Memory B cell (primary cell): ENCODE measurements around the gene CCDC182.

ENCODE experiments used
- ATAC-seq: fragments of 150-1000 bp; cut with Tn5 transposase; 2 replicates; pipeline ENCODE4 v1.10.0; 2021; ENCODE audit warnings: low read depth, mild to moderate bottlenecking, moderate library complexity
- DNase-seq, 2 donors: peaks; one replicate each; pipeline ENCODE4 v3.0.0; 2022; ENCODE audit warnings: low spot score in 2 of 2
- H3K27ac Mint-ChIP-seq: one replicate; pipeline ENCODE4 v1.8.0; 2022; ENCODE audit warnings: mild to moderate bottlenecking, moderate library complexity, mixed read lengths
- H3K27me3 Mint-ChIP-seq: one replicate; pipeline ENCODE4 v1.8.0; 2022; ENCODE audit warnings: mixed read lengths
- H3K36me3 Mint-ChIP-seq: one replicate; pipeline ENCODE4 v1.8.0; 2022; ENCODE audit warnings: mild to moderate bottlenecking, mixed read lengths
- H3K4me1 Mint-ChIP-seq: one replicate; pipeline ENCODE4 v1.8.0; 2022; ENCODE audit warnings: mixed read lengths
- H3K4me3 Mint-ChIP-seq: one replicate; pipeline ENCODE4 v1.8.0; 2022; ENCODE audit warnings: mild to moderate bottlenecking, moderate library complexity, mixed read lengths
- H3K9me3 Mint-ChIP-seq: one replicate; pipeline ENCODE4 v1.8.0; 2022; ENCODE audit warnings: mixed read lengths

The CCDC182 gene

GRCh38 chr17:57750109-57750871, 5.2 kb upstream of the CCDC182 start:
- H3K4me1 Mint-ChIP-seq, result peaks cover 6% of the 10 kb centered on the region
- DNase-seq (no peak), ATAC-seq (no peak)
- no peaks in the 10 kb centered on the region for H3K36me3 Mint-ChIP-seq
- no peak overlapping the region for H3K27ac Mint-ChIP-seq
- no peak overlapping the region for H3K4me3 Mint-ChIP-seq
- H3K27me3 Mint-ChIP-seq, result peaks cover 9% of the 10 kb centered on the region
- H3K9me3 Mint-ChIP-seq, result no peaks in the 10 kb centered on the region

- Mint-ChIP-seq H3K4me3 (no peak overlapping the region), H3K27me3 (peaks cover 9% of the 10 kb centered on the region), H3K4me1 (peaks cover 9% of the 10 kb centered on the region), H3K27ac (no peak overlapping the region), H3K36me3 (no peaks in the 10 kb centered on the region), H3K9me3 (no peaks in the 10 kb centered on the region)
- no peak for DNase-seq
- no peak for ATAC-seq
Measured at GRCh38 chr17:57749701-57750100, 4.6 kb upstream of the CCDC182 start.

DNA sequence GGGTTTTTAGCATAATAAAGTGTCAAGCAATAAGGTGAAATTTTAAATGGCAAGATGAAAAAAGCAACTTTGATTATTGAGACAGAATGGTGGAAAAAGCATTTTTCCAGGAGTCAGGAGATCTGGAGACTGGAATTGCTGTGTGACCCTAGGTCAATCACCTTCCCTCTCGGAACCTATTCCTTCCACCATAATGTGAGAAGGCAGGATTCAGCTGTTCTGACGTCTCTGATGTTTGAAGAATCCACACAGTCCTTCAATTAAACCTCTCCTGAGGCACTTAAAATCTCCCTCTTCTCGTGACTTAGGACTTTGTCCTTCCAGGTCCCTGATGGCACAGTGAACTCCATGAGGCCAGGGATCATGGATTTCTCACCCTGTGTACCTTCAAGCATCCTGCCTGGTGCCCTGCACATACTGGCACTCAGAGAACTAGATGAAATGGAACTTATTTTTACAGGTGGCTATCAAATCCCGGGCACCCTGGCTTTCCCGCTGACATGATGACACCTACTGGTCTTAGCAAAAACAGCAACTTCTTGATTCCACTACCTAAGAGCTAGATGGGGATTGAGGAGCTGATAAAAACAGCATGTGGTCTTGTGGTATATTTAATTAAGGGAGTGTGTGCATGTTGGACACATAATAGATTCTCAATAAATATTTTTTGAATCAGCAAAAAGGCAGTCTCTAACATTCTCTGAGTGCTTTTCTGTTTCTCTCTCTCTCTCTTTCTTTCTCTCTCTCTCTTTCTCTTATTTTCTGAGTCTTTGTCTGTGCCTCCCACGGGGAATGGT, 2.3 kb upstream of the CCDC182 start:
- Mint-ChIP-seq H3K9me3 (no peaks in the 10 kb centered on the region), H3K4me1 (peaks cover 20% of the 10 kb centered on the region), H3K27me3 (peaks cover 13% of the 10 kb centered on the region), H3K4me3 (no peak overlapping the region), H3K36me3 (no peaks in the 10 kb centered on the region), H3K27ac (no peak overlapping the region)
- DNase-seq, result peak; percentile 24 to 47
- peak; percentile 54 for ATAC-seq

DNA sequence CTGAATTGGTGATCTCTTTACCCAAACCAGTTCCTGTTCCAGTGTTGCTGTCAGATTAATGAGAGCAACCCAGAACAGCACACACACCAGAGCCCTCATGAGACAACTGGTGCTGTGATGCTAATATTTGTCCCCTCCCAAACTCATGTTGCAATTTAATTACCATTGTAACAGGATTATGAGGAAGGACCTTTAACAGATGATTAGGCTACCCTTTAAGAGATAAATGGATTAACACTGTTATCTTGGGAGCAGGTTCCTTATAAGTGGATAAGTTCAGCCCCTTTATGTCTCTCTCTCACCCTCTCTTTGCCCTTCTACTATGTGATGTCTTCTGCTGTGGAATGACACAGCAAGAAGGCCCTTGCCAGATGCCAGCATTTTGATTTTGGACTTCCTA, 1.1 kb upstream of the CCDC182 start:
- peak overlapping the region; percentile 11 for H3K27ac Mint-ChIP-seq
- no peaks in the 10 kb centered on the region for H3K9me3 Mint-ChIP-seq
- peaks cover 13% of the 10 kb centered on the region for H3K27me3 Mint-ChIP-seq
- H3K4me1 Mint-ChIP-seq, result peaks cover 20% of the 10 kb centered on the region
- H3K36me3 Mint-ChIP-seq, result no peaks in the 10 kb centered on the region
- H3K4me3 Mint-ChIP-seq, result no peak overlapping the region
- no peak for ATAC-seq
- no peak for DNase-seq

GRCh38 chr17:57744195-57745170, 616 bp downstream of the CCDC182 start:
- Mint-ChIP-seq H3K27ac (no peak overlapping the region), H3K36me3 (no peaks in the 10 kb centered on the region)

GRCh38 chr17:57740235-57740528, 4.9 kb downstream of the CCDC182 start:
- ATAC-seq (no peak), DNase-seq (no peak)
- H3K36me3 Mint-ChIP-seq, result no peaks in the 10 kb centered on the region
- peaks cover 24% of the 10 kb centered on the region for H3K4me1 Mint-ChIP-seq
- no peaks in the 10 kb centered on the region for H3K9me3 Mint-ChIP-seq
- no peak overlapping the region for H3K27ac Mint-ChIP-seq
- H3K4me3 Mint-ChIP-seq, result no peak overlapping the region
- H3K27me3 Mint-ChIP-seq, result peaks cover 4% of the 10 kb centered on the region

More at GRCh38 chr17:57744195-57745170, 616 bp downstream of the CCDC182 start:
- Mint-ChIP-seq H3K9me3 (no peaks in the 10 kb centered on the region), H3K4me1 (peaks cover 23% of the 10 kb centered on the region), H3K4me3 (no peak overlapping the region), H3K27me3 (peaks cover 8% of the 10 kb centered on the region)
- ATAC-seq, result peak; percentile 63
- DNase-seq, result no peak

GRCh38 chr17:57739402-57740234, 5.5 kb downstream of the CCDC182 start:
- Mint-ChIP-seq H3K36me3 (no peaks in the 10 kb centered on the region), H3K4me3 (no peak overlapping the region), H3K27ac (no peak overlapping the region), H3K27me3 (peaks cover 4% of the 10 kb centered on the region), H3K4me1 (peaks cover 25% of the 10 kb centered on the region), H3K9me3 (no peaks in the 10 kb centered on the region)
- DNase-seq (no peak), ATAC-seq (peak; percentile 65)

- Mint-ChIP-seq H3K9me3 (no peaks in the 10 kb centered on the region), H3K4me3 (no peak overlapping the region), H3K27me3 (no peaks in the 10 kb centered on the region), H3K36me3 (no peaks in the 10 kb centered on the region), H3K27ac (no peak overlapping the region), H3K4me1 (peaks cover 15% of the 10 kb centered on the region)
- DNase-seq (no peak), ATAC-seq (no peak)
Measured at GRCh38 chr17:57737450-57737849, 7.6 kb downstream of the CCDC182 start.

DNA sequence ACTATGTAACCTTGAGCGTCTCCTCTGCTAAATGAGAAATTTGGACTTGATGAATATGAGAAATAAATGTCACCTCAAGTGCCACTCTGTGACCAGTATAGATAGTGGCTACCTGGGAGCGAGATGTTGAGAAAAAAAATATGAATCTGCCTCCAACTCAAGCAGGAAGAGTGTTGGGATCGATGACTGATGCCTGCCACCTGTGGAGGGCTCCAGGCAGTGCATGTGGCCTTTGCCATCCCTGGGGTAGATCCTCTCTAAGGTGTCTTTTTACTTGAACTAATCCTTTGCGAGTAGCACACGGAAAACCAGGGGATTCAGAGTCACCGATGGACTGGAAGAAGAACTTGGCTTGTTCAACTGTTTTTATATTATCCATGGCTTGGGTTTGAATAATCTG, 9.4 kb downstream of the CCDC182 start:
- Mint-ChIP-seq H3K36me3 (no peaks in the 10 kb centered on the region), H3K4me3 (no peak overlapping the region), H3K27me3 (no peaks in the 10 kb centered on the region), H3K27ac (no peak overlapping the region), H3K9me3 (no peaks in the 10 kb centered on the region), H3K4me1 (peaks cover 15% of the 10 kb centered on the region)
- ATAC-seq (no peak), DNase-seq (no peak)

- Mint-ChIP-seq H3K27ac (peak overlapping the region; percentile 64), H3K27me3 (peaks cover 2% of the 10 kb centered on the region), H3K36me3 (no peaks in the 10 kb centered on the region), H3K9me3 (no peaks in the 10 kb centered on the region), H3K4me3 (no peak overlapping the region), H3K4me1 (peaks cover 17% of the 10 kb centered on the region)
- DNase-seq, result no peak
- no peak for ATAC-seq
Measured at GRCh38 chr17:57735230-57735629, 9.9 kb downstream of the CCDC182 start.

GRCh38 chr17:57733085-57733484, 12.0 kb downstream of the CCDC182 start:
- H3K27me3 Mint-ChIP-seq, result peaks cover 3% of the 10 kb centered on the region
- DNase-seq (no peak), ATAC-seq (no peak)
- no peaks in the 10 kb centered on the region for H3K36me3 Mint-ChIP-seq
- peaks cover 15% of the 10 kb centered on the region for H3K4me1 Mint-ChIP-seq
- H3K9me3 Mint-ChIP-seq, result no peaks in the 10 kb centered on the region
- no peak overlapping the region for H3K4me3 Mint-ChIP-seq
- no peak overlapping the region for H3K27ac Mint-ChIP-seq

DNA sequence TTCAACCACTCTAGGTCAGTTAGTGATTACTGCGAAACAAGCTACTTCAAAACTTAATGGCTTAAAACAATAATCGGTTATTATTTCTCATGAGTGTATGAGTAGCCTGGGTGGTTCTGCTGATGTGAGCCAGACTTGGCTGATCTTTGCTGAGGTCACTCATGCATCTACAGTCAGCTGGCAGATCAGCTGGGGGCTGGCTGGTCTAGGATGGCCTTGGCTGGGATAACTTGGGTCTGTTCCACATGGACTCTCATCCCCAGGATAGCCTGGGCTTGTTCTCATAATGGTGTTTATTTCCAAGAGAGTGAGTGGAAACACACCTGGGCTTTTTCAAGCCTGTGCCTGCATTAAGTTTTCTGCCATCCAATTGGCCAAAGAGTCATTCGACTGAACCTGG, 13.0 kb downstream of the CCDC182 start:
- ATAC-seq, result no peak
- H3K27me3 Mint-ChIP-seq, result peaks cover 3% of the 10 kb centered on the region
- H3K4me1 Mint-ChIP-seq, result peaks cover 15% of the 10 kb centered on the region

DNA sequence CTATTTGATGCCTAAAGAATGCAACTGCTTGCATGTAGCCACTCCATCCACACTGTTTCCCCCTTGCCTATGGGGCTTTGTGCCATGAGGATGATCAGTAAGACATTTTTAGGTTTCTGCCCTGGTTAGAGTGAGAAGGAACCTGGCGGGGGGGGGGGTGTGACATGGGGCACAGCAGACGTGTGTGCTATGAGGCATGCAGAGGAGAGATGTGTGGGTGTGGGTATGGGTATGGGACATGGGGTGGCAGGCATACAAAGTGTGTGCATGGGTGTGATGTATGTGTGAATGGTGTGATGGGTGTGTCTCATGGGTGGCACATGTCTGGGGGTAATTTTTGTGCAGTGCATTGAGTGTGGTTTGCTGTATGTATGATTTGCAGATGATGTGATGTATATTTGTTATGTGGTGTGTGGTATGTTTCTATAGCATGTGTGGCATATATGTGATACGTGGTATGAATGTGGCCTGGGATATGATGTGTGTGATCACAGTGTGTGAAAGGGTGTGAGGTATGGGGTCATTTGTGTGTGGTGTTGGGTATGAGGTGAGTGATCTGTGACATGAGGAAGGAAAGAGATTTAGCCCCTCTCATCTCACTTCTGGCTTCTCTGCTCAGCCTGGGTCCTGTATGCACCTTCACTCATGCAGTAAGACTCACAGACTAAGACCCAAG, 14.9 kb downstream of the CCDC182 start:
- Mint-ChIP-seq H3K9me3 (no peaks in the 10 kb centered on the region), H3K4me3 (no peak overlapping the region), H3K36me3 (no peaks in the 10 kb centered on the region), H3K27ac (no peak overlapping the region), H3K4me1 (peaks cover 11% of the 10 kb centered on the region), H3K27me3 (peaks cover 6% of the 10 kb centered on the region)
- ATAC-seq (no peak), DNase-seq (no peak)

More for the DNA sequence above, 13.0 kb downstream of the CCDC182 start:
- Mint-ChIP-seq H3K9me3 (no peaks in the 10 kb centered on the region), H3K36me3 (no peaks in the 10 kb centered on the region), H3K4me3 (no peak overlapping the region), H3K27ac (no peak overlapping the region)
- DNase-seq, result no peak
